ENCODE results near the gene LCN12. TPM values are rescaled to one million over a fixed set of nuclear protein-coding genes. Genes with fewer than 3 reads are reported as not detected.

Gene LCN12
- total RNA-seq, 6 experiments from 2014 or later = 0.14 to 0.31 TPM; not detected in 4

DNA sequence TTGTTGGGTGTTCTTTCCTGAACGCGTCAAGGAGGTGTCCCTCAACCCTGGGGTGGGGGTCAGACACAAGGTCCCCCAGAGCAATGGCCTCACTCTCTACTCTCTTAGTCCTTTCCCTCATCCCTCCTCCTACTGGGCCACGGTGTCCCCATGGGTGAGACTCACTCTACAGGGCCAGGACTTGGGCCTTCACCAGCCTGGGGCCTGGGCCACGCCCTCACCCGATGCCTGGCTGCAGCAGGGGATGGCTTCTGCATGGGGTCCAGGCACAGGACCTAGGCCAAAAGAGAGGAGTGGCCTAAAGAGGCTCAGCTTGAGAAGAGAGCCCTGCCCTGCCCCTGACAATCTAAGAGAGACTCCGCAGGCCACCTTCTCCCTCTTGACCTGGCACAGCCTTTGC is 5.8 kb downstream of the LCN12 start:
- Mint-ChIP-seq H3K9me3 (peaks cover 8% of the 10 kb centered on the region; the same call in 1 of the 2 replicates), H3K36me3 (ENCODE audit: low read depth) (no peaks in the 10 kb centered on the region), H3K27ac (no peak overlapping the region), H3K27me3 (ENCODE audit: insufficient read depth) (peaks cover 4% of the 10 kb centered on the region), H3K4me3 (no peak overlapping the region), H3K4me1 (ENCODE audit: low read depth) (no peaks in the 10 kb centered on the region)
- no peak for DNase-seq
- TF ChIP-seq, protein P1, sequence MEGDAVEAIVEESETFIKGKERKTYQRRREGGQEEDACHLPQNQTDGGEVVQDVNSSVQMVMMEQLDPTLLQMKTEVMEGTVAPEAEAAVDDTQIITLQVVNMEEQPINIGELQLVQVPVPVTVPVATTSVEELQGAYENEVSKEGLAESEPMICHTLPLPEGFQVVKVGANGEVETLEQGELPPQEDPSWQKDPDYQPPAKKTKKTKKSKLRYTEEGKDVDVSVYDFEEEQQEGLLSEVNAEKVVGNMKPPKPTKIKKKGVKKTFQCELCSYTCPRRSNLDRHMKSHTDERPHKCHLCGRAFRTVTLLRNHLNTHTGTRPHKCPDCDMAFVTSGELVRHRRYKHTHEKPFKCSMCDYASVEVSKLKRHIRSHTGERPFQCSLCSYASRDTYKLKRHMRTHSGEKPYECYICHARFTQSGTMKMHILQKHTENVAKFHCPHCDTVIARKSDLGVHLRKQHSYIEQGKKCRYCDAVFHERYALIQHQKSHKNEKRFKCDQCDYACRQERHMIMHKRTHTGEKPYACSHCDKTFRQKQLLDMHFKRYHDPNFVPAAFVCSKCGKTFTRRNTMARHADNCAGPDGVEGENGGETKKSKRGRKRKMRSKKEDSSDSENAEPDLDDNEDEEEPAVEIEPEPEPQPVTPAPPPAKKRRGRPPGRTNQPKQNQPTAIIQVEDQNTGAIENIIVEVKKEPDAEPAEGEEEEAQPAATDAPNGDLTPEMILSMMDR (IDR thresholded peaks at IDR 0.05) = no peak

DNA sequence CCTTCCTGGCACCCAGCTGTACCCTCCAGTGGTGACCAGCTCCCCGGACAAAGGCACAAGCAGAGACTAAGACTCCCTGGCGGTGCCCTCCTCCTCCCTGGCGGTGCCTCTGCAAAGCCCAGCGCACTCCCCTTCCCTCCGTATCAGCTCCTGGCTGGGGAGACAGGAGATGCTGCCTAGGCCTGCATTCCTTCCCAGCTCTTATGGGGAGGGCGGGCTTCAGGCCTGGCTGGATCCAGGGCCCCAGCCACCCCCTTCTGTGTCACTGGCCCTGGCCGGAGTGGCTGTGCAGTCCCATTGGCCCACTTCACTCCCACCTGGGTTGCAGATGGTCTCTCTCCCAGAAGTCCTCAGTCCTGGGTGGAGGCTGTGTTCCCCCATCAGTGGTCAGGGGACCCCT is 6.4 kb downstream of the LCN12 start:
- Mint-ChIP-seq H3K4me3 (no peak overlapping the region), H3K27ac (no peak overlapping the region), H3K36me3 (ENCODE audit: low read depth) (no peaks in the 10 kb centered on the region), H3K4me1 (ENCODE audit: low read depth) (no peaks in the 10 kb centered on the region), H3K9me3 (peaks cover 8% of the 10 kb centered on the region; the same call in 1 of the 2 replicates), H3K27me3 (ENCODE audit: insufficient read depth) (peaks cover 8% of the 10 kb centered on the region)
- TF ChIP-seq, protein P1 (IDR thresholded peaks at IDR 0.05) = no peak
- DNase-seq = no peak

DNA sequence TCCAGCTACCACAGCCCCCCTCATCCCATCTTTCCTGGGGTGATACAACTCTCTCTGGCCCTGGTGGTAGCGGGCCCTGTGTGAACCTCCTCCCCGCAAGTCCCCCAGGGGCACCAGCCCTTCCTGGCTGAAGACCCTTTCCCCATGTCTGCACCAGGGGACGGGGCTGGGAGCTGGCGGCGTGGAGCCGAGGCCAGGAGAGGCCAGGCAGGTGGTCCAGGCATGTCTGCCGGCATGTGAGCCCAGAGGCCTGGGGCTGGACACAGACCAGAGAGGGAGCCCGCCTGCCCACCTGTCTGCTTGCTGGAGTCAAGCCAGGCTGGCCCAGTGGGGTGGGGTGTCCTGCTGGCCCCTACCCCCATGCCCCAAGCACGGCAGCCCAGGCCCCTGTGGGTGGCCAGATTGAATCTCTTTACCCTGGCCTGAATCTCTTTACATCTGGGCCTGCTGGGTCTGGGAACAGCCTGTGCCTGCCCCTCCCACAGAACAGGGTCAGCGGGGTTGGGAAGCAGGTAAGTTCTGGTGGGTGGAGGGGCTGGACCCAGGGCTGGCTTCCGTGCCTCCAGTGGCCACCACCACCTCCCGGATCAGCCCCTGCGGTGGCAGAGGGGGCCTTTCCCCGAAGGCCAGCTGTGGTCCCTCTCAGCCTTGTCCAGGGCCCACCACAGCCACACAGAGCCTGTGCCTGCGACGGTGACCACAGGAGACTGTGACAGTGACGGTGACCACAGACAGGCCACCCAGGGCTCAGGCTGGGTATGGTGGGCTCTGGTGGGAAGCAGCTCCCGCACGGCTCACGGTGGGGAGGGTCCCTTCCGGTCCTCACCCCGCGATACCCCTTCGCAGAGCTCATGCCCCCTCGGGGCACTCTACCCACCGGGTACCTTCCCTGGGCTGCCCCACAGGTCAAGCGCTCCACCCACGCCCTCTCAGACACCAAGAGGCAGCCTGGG is 7.1 kb downstream of the LCN12 start:
- H3K27me3 Mint-ChIP-seq (ENCODE audit: insufficient read depth) = peaks cover 8% of the 10 kb centered on the region
- H3K4me1 Mint-ChIP-seq (ENCODE audit: low read depth) = no peaks in the 10 kb centered on the region
- no peak overlapping the region for H3K4me3 Mint-ChIP-seq
- DNase-seq = no peak
- no peaks in the 10 kb centered on the region for H3K36me3 Mint-ChIP-seq (ENCODE audit: low read depth)
- TF ChIP-seq, protein P1 (IDR thresholded peaks at IDR 0.05) = no peak
- H3K27ac Mint-ChIP-seq = no peak overlapping the region
- H3K9me3 Mint-ChIP-seq = peaks cover 8% of the 10 kb centered on the region; the same call in 1 of the 2 replicates

DNA sequence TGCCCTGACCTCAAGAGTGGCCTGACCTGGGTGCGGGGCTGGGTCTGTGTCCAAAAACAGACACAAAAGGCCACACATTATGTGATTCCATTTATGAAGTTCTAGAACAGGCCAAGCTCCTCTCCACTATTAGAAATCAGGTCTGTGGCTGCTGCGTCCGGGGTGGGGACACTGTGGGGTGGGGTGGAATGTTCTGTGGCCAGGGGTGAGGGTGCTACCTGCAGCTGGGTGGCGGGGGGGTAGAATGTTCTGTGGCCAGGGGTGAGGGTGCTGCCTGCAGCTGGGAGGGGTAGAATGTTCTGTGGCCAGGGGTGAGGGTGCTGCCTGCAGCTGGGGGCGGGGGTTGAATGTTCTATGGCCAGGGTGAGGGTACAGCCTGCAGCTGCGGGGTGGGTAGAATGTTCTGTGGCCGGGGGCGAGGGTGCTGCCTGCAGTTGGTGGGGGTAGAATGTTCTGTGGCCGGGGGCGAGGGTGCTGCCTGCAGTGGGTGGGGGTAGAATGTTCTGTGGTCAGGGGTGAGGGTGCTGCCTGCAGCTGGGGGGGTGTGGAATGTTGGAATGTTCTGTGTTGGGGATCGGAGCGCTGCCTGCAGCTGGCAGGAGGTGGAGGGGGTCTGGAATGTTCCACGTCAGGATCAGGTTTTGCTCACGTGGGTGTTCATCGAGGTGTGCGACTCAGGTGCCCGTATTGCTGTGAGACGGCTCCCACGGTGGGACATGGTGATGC is 8.3 kb downstream of the LCN12 start:
- peaks cover 8% of the 10 kb centered on the region; the same call in 1 of the 2 replicates for H3K9me3 Mint-ChIP-seq
- peaks cover 8% of the 10 kb centered on the region for H3K27me3 Mint-ChIP-seq (ENCODE audit: insufficient read depth)
- no peak for DNase-seq
- no peaks in the 10 kb centered on the region for H3K4me1 Mint-ChIP-seq (ENCODE audit: low read depth)
- H3K36me3 Mint-ChIP-seq (ENCODE audit: low read depth) = no peaks in the 10 kb centered on the region
- H3K27ac Mint-ChIP-seq = no peak overlapping the region
- no peak overlapping the region for H3K4me3 Mint-ChIP-seq
- TF ChIP-seq, protein P1 (IDR thresholded peaks at IDR 0.05) = no peak

DNA sequence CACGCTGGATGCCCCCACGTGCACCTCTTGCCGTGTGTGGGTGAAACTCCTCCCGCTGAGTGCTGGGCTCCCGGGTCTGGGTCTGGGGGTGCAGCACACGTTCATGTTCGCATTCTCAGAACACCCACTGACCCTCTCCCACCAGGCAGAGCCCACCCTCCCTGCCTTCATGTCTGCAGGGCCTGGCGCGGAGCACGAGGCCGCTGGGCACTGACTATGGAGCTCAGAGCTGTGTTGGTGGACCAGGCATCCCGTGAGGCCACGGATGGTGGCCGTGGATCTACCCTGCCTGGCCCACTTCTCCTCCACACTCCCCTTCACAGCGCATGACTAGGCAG is 8.8 kb downstream of the LCN12 start:
- peaks cover 8% of the 10 kb centered on the region; the same call in 1 of the 2 replicates for H3K9me3 Mint-ChIP-seq
- no peak overlapping the region for H3K27ac Mint-ChIP-seq
- H3K4me1 Mint-ChIP-seq (ENCODE audit: low read depth) = peaks cover 4% of the 10 kb centered on the region
- DNase-seq = no peak
- H3K4me3 Mint-ChIP-seq = no peak overlapping the region
- H3K36me3 Mint-ChIP-seq (ENCODE audit: low read depth) = no peaks in the 10 kb centered on the region
- peaks cover 8% of the 10 kb centered on the region for H3K27me3 Mint-ChIP-seq (ENCODE audit: insufficient read depth)
- TF ChIP-seq, protein P1 (IDR thresholded peaks at IDR 0.05) = no peak
